Head of caudate nucleus (tissue), 42 donors: ENCODE measurements around the gene BICRA.

ENCODE experiments used
- DNase-seq, 42 donors: peaks; one replicate each; pipeline versions ENCODE4 v3.0.0 to v3.0.0-alpha.2; 2020 to 2021; ENCODE audit warnings: mixed read lengths in 7 of 42
- intact Hi-C: fragments of 100-400 bp; cut with DNase I; formaldehyde crosslinking; loops from one replicate; pipeline ENCODE4 v1.15.0; 2022

The BICRA gene

DNA sequence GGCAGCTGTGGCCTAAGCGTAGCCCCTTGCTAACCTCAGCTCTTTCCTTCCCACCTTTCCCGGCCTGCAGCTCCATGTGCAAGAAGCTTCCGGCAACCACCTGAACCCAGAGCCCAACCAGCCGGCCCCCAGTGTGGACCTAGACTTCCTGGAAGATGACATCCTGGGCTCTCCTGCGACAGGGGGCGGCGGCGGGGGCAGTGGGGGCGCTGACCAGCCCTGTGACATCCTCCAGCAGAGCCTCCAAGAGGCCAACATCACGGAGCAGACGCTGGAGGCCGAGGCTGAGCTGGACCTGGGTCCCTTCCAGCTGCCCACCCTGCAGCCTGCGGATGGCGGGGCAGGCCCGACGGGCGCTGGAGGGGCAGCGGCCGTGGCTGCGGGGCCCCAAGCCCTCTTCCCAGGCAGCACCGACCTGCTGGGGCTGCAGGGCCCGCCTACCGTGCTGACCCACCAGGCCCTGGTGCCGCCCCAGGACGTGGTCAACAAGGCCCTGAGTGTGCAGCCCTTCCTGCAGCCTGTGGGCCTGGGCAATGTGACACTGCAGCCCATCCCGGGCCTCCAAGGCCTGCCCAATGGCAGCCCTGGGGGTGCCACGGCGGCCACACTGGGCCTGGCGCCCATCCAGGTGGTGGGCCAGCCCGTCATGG, 70.4 kb downstream of the BICRA start:
- intact Hi-C loops: no loop called here
- no peak for DNase-seq

DNA sequence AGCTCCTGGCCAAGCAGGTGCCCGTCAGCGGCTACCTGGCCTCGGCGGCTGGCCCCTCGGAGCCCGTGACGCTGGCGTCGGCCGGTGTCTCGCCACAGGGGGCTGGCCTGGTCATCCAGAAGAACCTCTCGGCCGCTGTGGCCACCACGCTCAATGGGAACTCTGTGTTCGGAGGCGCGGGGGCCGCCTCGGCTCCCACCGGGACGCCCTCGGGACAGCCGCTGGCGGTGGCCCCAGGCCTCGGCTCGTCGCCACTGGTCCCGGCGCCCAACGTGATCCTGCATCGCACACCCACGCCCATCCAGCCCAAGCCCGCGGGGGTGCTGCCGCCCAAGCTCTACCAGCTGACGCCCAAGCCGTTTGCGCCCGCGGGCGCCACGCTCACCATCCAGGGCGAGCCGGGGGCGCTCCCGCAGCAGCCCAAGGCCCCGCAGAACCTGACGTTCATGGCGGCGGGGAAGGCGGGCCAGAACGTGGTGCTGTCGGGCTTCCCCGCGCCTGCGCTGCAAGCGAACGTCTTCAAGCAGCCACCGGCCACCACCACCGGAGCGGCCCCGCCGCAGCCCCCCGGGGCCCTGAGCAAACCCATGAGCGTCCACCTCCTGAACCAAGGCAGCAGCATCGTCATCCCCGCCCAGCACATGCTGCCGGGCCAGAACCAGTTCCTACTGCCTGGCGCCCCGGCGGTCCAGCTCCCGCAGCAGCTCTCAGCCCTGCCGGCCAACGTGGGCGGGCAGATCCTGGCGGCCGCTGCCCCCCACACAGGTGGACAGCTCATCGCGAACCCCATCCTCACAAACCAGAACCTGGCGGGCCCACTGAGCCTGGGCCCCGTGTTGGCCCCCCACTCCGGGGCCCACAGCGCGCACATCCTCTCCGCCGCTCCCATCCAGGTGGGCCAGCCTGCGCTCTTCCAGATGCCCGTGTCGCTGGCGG, 71.3 kb downstream of the BICRA start:
- DNase-seq: no peak
- intact Hi-C loops: no loop called here

DNA sequence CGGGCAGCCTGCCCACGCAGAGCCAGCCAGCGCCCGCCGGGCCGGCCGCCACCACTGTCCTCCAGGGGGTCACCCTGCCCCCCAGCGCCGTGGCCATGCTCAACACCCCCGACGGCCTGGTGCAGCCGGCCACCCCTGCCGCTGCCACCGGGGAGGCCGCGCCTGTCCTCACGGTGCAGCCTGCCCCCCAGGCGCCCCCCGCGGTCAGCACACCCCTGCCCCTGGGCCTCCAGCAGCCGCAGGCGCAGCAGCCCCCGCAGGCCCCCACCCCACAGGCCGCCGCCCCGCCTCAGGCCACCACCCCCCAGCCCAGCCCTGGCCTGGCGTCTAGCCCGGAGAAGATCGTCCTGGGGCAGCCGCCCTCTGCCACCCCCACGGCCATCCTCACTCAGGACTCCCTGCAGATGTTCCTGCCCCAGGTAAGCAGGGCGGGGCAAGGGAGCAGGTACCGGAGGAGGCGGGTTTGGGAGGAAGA, 72.0 kb downstream of the BICRA start:
- DNase-seq: no peak
- intact Hi-C loops: no loop called here

- intact Hi-C loops: no loop called here
- DNase-seq: no peak
These were observed 72.5 kb downstream of the BICRA start for GRCh38 chr19:47681388-47681787.

DNA sequence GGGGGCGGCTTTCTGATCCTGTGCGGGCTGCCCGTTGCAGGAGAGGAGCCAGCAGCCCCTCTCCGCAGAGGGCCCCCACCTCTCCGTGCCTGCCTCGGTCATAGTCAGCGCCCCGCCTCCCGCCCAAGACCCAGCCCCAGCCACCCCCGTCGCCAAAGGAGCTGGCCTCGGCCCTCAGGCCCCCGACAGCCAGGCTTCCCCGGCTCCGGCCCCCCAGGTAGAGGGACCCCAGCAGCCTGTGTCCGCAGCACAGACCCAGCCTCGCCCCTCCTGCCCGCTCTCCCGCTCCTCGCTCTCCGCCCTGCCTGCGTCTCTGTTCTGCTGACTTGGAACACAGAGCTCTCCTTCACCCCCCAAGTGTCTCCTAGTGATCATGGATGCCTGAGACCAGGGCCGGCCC, 73.0 kb downstream of the BICRA start:
- intact Hi-C loops: no loop called here
- DNase-seq: no peak

GRCh38 chr19:47682939-47683338, 74.0 kb downstream of the BICRA start:
- intact Hi-C loops: no loop called here
- no peak for DNase-seq

DNA sequence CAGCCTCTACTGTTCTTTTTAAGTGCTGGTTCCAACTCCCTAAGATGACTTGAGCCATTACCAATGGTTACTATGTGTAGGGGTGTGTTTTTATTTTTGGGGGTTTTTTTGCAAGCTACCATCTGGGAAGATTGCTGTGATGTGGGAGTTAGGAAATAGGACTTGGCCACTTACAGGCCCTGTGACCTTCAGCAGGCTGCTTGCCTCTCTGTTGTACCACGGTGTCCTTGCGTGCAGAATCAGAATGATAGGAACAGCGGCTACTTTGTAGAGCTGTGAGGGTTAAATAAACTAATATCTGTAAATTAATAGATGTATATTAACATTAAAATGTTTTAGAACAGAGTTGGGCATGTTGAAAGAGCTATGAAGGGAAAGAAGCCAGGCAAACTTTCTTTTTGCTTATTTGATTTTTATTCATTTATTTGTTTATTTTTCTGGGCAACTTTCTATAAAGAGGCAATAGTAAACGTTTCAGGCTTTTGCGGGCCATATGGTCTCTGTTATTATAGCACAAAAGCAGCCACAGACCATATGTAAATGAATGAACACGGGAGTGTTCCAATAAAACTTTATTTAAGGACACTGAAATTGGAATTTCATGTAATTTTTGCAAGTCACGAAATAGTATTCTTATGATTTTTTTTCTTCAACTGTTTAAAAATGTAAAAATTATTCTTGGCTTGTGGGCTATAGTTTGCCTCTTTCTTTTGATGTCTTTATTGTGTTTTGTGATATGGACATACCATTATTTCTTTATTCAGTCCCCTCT, 77.9 kb downstream of the BICRA start:
- intact Hi-C loops: no loop called here
- no peak for DNase-seq

- intact Hi-C loops: no loop called here
- no peak for DNase-seq
These were observed 79.0 kb downstream of the BICRA start for GRCh38 chr19:47687906-47688305.

DNA sequence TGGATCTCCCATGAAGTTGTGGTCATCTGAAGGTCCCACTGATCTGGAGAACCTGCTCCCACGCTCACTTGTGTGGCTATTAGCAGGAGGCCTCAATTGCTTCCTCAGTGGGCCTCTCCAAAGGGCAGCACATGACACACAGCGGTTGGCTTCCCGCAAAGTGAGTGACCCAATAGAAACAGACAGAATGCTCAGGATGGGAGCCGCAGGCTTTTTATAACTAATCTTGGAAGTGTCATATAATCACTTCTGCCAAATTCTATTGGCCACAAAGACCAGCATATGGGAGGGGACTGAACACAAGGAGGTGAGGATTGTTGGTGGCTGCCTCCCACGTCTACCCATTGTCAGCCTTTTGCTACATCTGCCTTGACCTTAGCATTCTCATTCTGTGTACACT, 82.2 kb downstream of the BICRA start:
- DNase-seq: no peak
- intact Hi-C loops: no loop called here

DNA sequence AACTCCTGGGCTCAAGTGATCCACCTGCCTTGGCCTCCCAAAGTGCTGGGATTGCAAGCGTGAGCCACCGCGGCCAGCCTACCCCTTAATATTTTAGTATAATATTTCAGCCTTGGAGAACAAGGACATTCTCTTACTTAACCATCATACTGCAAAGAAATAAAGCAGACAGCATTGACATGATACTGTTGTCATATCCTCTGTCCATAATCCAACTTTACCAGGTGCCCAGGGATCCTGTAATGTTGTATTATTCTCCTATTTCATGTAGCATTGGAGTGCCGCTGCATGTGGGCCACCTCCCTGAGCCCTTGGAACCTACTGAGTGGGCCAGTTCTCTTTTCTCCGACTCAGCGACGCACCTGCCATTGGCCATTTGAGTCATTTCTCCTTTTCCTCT, 82.8 kb downstream of the BICRA start:
- DNase-seq: no peak
- intact Hi-C loops: no loop called here

GRCh38 chr19:47693489-47693888, 84.6 kb downstream of the BICRA start:
- intact Hi-C loops: no loop called here
- no peak for DNase-seq

GRCh38 chr19:47693903-47694302, 85.0 kb downstream of the BICRA start:
- DNase-seq: no peak
- intact Hi-C loops: no loop called here

DNA sequence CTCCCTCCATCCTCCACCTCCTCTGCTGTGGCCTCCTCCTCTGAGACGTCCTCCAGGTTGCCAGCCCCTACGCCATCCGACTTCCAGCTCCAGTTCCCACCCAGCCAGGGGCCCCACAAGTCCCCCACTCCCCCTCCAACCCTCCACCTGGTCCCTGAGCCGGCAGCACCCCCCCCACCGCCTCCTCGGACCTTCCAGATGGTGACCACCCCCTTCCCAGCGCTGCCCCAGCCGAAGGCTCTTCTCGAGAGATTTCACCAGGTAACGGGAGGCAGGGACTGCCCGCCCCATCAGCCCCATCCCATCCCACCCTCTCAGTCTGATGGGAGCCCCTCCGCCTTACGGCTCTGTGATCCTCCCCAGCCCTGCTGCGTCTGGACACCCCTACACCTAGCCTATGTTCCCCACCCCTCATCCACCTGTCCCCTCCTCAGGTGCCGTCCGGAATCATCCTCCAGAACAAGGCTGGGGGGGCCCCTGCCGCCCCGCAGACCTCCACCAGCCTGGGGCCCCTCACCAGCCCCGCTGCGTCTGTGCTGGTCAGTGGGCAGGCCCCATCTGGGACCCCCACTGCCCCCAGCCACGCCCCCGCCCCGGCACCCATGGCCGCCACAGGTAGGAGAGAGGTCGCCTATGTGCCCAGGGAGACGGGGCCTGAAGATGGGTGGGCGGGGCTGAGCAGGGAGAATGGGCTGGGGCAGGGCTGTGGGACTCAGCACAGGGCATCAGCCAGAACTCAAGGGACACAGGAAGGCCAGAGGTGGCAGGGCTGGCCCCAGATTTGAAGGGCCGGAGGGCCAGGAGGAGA, 85.7 kb downstream of the BICRA start:
- DNase-seq: no peak
- intact Hi-C loops: loop anchor here (5.0 kb wide), 2 partner anchors 92 to 177 kb away; partner anchors contain the start of gene NAPA

DNA sequence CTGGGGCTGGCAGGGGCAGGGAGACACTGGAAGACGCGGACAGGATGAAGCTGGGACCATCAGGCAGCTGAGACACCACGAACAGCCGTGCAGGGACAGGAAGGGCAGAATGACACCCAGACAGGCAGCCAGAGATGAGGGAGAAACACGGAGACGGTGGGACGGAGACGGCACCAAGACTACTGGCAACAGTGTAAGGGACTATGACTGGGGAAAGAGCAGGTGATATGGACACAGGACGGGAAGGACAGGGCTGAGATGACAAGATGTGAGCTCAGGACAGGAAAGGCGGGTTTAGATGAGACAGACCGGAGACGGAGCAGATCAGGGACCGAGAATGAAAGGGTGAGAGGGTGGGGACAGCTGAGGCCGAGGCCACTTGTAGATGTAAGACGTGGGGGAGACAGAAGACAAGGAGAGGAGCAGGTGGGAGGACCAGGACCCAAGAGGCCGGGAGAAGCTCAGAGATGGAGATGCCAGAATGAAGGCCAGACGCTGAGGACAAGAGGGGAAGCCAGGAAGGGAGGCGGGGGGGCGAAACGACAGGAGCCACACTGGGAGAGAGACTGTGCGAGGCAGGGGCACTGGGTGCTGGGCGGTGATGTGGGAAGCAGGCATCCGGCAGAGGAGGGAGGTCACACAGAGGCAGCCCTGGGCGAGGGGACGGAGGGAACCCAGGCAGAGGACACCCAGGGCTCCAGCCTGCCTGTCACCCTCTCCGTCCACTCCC, 86.8 kb downstream of the BICRA start:
- DNase-seq: no peak
- intact Hi-C loops: loop anchor here (5.0 kb wide), 2 partner anchors 93 to 178 kb away; partner anchors contain the start of gene NAPA

DNA sequence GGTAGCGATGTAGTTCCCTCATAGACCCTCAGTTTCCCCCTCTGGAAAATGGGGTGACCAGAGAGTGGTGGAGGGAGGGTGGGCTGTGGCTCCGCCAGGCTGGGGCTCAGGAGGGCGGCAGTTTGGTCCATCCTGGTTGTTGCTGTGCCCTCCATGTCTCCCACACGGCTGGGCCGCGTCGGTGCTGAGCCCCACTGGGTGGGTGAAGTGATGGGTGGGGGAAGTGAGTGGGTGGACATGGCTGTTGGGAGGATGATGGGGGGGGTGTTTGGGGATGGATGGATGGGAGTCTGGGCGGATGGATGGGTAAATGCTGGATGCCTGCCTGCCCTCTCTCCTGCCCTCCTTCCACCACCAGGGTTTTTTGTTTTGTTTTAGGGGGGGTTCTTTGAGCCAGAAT, 87.7 kb downstream of the BICRA start:
- no peak for DNase-seq
- intact Hi-C loops: loop anchor here (5.0 kb wide), 2 partner anchors 94 to 179 kb away; partner anchors contain the start of gene NAPA

DNA sequence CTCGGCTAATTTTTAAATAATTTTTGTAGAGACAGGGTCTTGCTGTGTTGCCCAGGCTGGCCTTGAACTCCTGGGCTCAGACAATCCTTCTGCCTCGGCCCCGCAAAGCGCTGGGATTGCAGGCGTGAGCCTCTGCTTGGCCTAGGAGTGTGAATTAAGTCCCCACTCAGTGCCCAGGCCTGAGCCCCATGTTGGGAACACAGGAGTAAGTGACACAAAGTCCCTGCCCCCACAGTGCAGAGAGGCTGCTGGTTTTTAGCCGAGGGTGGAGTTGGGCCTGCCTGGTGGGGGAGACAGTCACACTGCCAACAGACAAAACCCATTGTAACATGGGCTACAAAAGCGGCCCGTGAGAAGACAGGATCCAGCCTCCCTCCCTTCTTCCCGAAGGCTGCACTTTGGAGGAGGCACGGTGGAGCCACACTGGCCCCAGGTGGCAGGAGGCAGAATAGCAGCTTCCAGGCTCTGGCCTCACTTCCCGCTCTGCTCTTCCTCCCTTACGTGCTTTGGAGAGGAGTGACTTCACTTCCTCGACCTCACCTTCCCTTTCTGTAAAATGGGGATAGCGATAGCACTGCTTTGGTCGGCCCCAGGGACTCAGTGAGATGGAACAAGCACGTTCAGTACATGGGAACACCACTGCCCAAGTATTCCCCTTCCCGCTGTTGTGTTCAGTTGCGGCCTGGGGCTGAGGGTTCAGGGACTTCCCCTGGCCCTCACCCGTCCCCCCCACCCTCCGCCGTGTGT, 89.1 kb downstream of the BICRA start:
- peak; percentile 74 to 94 (median 87) for DNase-seq
- intact Hi-C loops: loop anchor here (2.0 to 5.0 kb wide), 3 partner anchors 96 to 261 kb away; partner anchors contain the start of gene NAPA
